Measurements from ENCODE around the gene OTUB1. TPM values are rescaled to one million over a fixed set of nuclear protein-coding genes. Genes with fewer than 3 reads are reported as not detected.

The OTUB1 gene
- total and polyA plus RNA-seq, 9 of the 15 experiments (the other 6 are each of a cell fraction or from before 2014, with no cell fraction given) = 29.5 to 134 (median 66.1) TPM

- TF ChIP-seq, protein P1, sequence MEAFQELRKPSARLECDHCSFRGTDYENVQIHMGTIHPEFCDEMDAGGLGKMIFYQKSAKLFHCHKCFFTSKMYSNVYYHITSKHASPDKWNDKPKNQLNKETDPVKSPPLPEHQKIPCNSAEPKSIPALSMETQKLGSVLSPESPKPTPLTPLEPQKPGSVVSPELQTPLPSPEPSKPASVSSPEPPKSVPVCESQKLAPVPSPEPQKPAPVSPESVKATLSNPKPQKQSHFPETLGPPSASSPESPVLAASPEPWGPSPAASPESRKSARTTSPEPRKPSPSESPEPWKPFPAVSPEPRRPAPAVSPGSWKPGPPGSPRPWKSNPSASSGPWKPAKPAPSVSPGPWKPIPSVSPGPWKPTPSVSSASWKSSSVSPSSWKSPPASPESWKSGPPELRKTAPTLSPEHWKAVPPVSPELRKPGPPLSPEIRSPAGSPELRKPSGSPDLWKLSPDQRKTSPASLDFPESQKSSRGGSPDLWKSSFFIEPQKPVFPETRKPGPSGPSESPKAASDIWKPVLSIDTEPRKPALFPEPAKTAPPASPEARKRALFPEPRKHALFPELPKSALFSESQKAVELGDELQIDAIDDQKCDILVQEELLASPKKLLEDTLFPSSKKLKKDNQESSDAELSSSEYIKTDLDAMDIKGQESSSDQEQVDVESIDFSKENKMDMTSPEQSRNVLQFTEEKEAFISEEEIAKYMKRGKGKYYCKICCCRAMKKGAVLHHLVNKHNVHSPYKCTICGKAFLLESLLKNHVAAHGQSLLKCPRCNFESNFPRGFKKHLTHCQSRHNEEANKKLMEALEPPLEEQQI (IDR thresholded peaks at IDR 0.05) = no peak
- peak; percentile 94 for TF ChIP-seq TAF7 (tag; IDR thresholded peaks at IDR 0.05)
- no peak for TF ChIP-seq U2AF2 (optimal IDR thresholded peaks at IDR 0.05; ENCODE audit: low read depth, low read length)
- peak; percentile 89 for TF ChIP-seq RBM22 (IDR thresholded peaks at IDR 0.05; ENCODE audit: low read depth, low read length, poor library complexity, severe bottlenecking)
- peak; percentile 91 for TF ChIP-seq CXXC5 (CRISPR knock-in tag; IDR thresholded peaks at IDR 0.05)
- TF ChIP-seq ZNF77 (CRISPR knock-in tag; IDR thresholded peaks at IDR 0.05) = no peak
- TF ChIP-seq ETV6 (IDR thresholded peaks at IDR 0.05; ENCODE audit: borderline replicate concordance in 1 of 2, low read depth in 2 of 2, low read length in 1 of 2) = peak in 1 of 2 experiments; percentile 77; a peak in 1 of 4 replicates
- TF ChIP-seq ETV6 (CRISPR knock-in tag; IDR thresholded peaks at IDR 0.05; ENCODE audit: borderline replicate concordance) = no peak
- TF ChIP-seq, protein P2, sequence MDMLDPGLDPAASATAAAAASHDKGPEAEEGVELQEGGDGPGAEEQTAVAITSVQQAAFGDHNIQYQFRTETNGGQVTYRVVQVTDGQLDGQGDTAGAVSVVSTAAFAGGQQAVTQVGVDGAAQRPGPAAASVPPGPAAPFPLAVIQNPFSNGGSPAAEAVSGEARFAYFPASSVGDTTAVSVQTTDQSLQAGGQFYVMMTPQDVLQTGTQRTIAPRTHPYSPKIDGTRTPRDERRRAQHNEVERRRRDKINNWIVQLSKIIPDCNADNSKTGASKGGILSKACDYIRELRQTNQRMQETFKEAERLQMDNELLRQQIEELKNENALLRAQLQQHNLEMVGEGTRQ (CRISPR knock-in tag; IDR thresholded peaks at IDR 0.05) = no peak
- no peak for TF ChIP-seq ZHX1 (conservative IDR thresholded peaks at IDR 0.05; ENCODE audit: low read length)
- TF ChIP-seq, protein P3, sequence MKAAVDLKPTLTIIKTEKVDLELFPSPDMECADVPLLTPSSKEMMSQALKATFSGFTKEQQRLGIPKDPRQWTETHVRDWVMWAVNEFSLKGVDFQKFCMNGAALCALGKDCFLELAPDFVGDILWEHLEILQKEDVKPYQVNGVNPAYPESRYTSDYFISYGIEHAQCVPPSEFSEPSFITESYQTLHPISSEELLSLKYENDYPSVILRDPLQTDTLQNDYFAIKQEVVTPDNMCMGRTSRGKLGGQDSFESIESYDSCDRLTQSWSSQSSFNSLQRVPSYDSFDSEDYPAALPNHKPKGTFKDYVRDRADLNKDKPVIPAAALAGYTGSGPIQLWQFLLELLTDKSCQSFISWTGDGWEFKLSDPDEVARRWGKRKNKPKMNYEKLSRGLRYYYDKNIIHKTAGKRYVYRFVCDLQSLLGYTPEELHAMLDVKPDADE (conservative IDR thresholded peaks at IDR 0.05; ENCODE audit: control insufficient read depth, low read depth, low read length) = 0 out of 2 replicates have a peak, but pooled peaks have one; percentile 49
- no peak for TF ChIP-seq PHTF2 (CRISPR knock-in tag; IDR thresholded peaks at IDR 0.05)
- no peak for TF ChIP-seq ZNF23 (CRISPR knock-in tag; IDR thresholded peaks at IDR 0.05)
- no peak for TF ChIP-seq NFATC3 (IDR thresholded peaks at IDR 0.05)
- no peak for TF ChIP-seq ZNF408 (CRISPR knock-in tag; IDR thresholded peaks at IDR 0.05; ENCODE audit: low read depth)
- no peak for TF ChIP-seq CCNT2 (IDR thresholded peaks at IDR 0.05; ENCODE audit: borderline replicate concordance, extremely low read depth, insufficient read length, low read depth, low read length)
- TF ChIP-seq ZNF354B (CRISPR knock-in tag; IDR thresholded peaks at IDR 0.05) = no peak
- TF ChIP-seq ZNF584 (CRISPR knock-in tag; IDR thresholded peaks at IDR 0.05; ENCODE audit: low read depth) = no peak
- TF ChIP-seq, protein P4, sequence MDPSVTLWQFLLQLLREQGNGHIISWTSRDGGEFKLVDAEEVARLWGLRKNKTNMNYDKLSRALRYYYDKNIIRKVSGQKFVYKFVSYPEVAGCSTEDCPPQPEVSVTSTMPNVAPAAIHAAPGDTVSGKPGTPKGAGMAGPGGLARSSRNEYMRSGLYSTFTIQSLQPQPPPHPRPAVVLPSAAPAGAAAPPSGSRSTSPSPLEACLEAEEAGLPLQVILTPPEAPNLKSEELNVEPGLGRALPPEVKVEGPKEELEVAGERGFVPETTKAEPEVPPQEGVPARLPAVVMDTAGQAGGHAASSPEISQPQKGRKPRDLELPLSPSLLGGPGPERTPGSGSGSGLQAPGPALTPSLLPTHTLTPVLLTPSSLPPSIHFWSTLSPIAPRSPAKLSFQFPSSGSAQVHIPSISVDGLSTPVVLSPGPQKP (CRISPR knock-in tag; IDR thresholded peaks at IDR 0.05) = no peak; the same call in 1 of the 2 replicates
These were observed at the start of gene OTUB1 (continued) for GRCh38 chr11:63986156-63986931.

All from K562 (cell line).